Esophagus muscularis mucosa (tissue), 3 donors: ENCODE data around the gene AUNIP.

Source experiments
- POLR2A ChIP-seq: fragments of 450-650 bp; IDR thresholded peaks from one replicate; pipeline ENCODE4 v1.6.1; 2017; ENCODE audit warnings: antibody characterized with exemption, moderate library complexity, mild to moderate bottlenecking, low read depth
- POLR2AphosphoS5 ChIP-seq, 2 donors: sonication (generic); formaldehyde crosslinking; IDR thresholded peaks; one replicate each; pipeline ENCODE4 v1.6.1; 2017; ENCODE audit warnings: antibody characterized with exemption in 2 of 2
- TF ChIP-seq, protein P1 (sequence below), 3 experiments: fragments of 200-600 bp in 2 of 3; fragments of 450-650 bp in 1 of 3; sonication (generic) in 2 of 3; IDR thresholded peaks; one replicate each; pipeline ENCODE4 v1.5.1; 2017 to 2019; ENCODE audit warnings: antibody characterized with exemption in 3 of 3, mild to moderate bottlenecking in 2 of 3, moderate library complexity in 1 of 3

DNA sequence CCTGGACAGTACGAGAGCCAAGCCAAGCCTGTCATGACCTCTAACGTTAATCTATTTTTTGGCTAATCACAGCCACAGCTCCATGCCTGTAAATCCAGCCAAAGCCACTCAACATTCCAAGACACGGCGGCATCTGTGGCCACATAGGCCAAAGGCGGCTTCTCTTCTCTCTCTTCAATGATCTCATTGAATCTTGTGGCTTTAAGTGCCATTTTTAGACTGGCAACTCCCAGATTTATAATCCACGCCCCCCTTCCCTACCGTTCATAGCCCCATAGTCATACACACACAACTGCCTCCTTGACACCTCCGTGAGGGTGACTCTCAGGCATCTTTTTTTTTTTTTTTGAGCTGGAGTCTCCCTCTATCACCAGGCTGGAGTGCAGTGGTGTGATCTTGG lies 64.9 kb downstream of the AUNIP start:
- TF ChIP-seq, protein P1, sequence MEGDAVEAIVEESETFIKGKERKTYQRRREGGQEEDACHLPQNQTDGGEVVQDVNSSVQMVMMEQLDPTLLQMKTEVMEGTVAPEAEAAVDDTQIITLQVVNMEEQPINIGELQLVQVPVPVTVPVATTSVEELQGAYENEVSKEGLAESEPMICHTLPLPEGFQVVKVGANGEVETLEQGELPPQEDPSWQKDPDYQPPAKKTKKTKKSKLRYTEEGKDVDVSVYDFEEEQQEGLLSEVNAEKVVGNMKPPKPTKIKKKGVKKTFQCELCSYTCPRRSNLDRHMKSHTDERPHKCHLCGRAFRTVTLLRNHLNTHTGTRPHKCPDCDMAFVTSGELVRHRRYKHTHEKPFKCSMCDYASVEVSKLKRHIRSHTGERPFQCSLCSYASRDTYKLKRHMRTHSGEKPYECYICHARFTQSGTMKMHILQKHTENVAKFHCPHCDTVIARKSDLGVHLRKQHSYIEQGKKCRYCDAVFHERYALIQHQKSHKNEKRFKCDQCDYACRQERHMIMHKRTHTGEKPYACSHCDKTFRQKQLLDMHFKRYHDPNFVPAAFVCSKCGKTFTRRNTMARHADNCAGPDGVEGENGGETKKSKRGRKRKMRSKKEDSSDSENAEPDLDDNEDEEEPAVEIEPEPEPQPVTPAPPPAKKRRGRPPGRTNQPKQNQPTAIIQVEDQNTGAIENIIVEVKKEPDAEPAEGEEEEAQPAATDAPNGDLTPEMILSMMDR (IDR thresholded peaks at IDR 0.05) = no peak
- TF ChIP-seq POLR2A = no peak
- no peak for TF ChIP-seq POLR2AphosphoS5 (IDR thresholded peaks at IDR 0.05)
